HG03045 (cell line): ENCODE results near the gene CENPQ.

Experiments
- ATAC-seq: cut with Tn5 transposase; IDR thresholded peaks from one replicate; pipeline ENCODE4 v1.9.1; 2021; ENCODE audit warnings: mild to moderate bottlenecking, moderate library complexity; ENCODE audit not compliant: unreplicated experiment

CENPQ gene

DNA sequence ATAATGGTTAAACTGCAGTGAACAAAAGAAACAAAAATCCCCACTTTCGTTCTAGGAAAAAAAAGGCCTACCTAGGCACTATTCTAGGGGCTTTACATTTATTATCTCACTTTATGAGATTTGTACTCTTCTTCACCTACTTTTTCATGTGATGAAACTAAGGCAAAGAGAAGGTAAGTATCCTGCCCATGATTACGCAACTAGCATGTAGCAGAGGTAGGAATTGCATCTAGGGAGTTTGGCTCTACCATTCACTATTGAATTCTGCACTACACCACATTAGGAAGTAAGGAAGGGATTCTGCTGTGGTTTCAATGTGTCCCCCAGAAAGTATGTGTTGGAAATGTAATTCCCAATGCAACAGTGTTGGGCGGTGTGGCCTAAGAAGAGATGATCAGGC, 75.9 kb downstream of the CENPQ start:
- no peak for ATAC-seq

- no peak for ATAC-seq
These were observed 77.4 kb downstream of the CENPQ start for GRCh38 chr6:49540614-49541013.

GRCh38 chr6:49541210-49541724, 78.1 kb downstream of the CENPQ start:
- no peak for ATAC-seq

- ATAC-seq, result no peak
These were observed 78.8 kb downstream of the CENPQ start for GRCh38 chr6:49541936-49542335.
